Inferior parietal cortex (tissue), 1 donor: ENCODE results near the gene KRI1.
A peak's percentile ranks its signal among the peaks of the same experiment; 100 is the strongest.
"Not testable (repeated sequence)": the region's sequence is repeated elsewhere in the genome, so short reads cannot be mapped to it uniquely, and the experiment has no call there.

ENCODE experiments used
- DNase-seq: peaks from one replicate; pipeline ENCODE4 v3.0.0-alpha.2; 2016; ENCODE audit errors: extremely low spot score

The KRI1 gene

GRCh38 chr19:10575011-10575716 is 9.4 kb upstream of the KRI1 start:
- no peak for DNase-seq

DNA sequence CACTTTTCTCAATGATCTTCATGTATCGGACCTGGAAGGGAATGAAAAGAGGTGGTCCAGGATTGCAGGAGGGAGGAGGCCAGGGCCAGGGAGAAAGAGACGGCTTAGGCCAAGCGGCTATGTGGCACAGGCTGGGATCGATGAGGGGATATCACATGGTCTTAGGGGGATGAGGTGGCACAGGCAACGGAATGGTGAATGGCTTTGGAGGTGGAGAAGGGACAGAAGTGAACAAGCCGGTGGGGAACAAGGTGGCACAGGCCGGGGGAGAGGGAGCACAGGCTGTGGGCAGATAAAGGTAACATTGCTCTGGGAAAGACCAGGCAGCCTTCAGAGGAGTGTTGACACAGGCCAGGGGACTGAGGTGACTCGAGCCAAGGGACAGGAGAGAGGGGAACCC is 8.7 kb upstream of the KRI1 start:
- DNase-seq = no peak

- not testable (repeated sequence) for DNase-seq
Observed at GRCh38 chr19:10573793-10574192, 8.0 kb upstream of the KRI1 start.

GRCh38 chr19:10568826-10569651 is 3.2 kb upstream of the KRI1 start, which contains the start of gene CDKN2D:
CDKN2D (minus strand) TSS chr19:10568979; CDS start chr19:10568653, 326 bp downstream.
- DNase-seq = peak; percentile 99

DNA sequence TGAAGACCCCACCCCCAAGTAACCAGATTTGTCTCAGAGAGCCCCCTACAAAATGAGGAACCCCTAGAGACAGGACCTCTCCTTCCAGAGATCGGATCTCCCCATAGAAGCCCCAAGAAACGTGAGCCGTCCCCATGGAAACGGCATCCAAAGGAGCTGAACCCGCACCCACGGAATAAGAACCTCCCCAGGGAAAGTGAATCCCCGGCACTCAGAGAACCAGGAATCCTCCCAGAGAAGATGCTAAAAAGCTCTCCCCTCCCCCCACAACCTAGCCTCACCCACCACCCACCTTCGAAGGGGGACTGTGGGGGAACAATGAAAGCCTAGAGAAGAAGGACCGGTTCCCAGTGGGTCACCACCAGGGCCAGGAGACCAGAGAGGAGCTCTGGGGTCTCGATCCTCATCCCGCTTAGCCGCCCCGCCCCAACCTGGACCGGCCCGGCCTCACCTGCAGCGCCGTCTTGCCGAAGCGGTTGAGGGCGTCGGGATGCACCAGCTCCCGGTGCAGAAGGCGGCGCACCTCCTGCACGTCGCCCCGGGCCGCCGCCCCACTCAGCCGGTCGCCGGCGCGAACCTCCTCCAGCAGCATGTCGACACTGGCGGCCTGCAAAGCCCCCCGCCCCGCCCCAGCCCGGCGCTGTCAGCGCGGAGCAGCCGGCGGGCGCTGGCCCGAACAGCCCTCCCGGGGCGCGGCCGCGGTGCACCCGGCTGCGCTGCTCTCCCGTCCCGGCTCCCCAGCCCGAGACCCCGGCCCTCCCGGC is 2.4 kb upstream of the KRI1 start:
- DNase-seq = peak; percentile 6

GRCh38 chr19:10567656-10568055 is 1.8 kb upstream of the KRI1 start:
- DNase-seq = no peak

GRCh38 chr19:10566658-10567410 is 1.0 kb upstream of the KRI1 start:
- no peak for DNase-seq

DNA sequence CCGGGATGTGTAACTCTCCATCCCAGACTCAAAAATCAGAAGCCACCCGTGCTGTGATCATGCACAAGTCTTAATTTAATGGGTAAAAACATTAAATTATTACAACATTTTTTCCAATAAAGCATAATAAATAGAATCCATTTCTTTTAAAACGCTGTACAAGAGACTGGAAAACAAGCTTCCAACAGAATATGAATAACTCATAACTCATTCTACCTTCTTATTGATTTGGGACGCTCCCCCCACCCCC is 523 bp upstream of the KRI1 start:
- DNase-seq = no peak

GRCh38 chr19:10565028-10565566 is 713 bp downstream of the KRI1 start:
- DNase-seq = no peak

DNA sequence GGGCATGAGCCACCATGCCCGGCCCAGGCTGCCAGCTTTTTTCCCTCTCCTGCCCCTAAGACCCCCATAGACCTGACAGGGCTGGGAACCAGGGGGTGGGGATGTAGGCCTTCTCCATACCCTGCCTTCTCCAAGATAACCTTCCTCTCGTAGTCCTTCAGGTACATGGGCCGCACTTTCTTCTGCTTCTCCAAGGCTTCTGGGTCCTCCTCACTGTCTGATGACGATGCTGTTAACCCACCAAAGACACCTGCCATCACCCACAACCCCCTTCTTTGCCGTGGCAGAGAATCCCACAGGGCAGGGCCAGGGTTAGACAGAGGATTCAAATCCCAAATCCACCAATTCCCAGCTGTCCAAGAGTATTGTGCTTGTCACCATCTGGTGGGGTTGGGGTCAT is 3.2 kb downstream of the KRI1 start:
- DNase-seq = no peak

GRCh38 chr19:10560154-10560553 is 5.7 kb downstream of the KRI1 start:
- no peak for DNase-seq

DNA sequence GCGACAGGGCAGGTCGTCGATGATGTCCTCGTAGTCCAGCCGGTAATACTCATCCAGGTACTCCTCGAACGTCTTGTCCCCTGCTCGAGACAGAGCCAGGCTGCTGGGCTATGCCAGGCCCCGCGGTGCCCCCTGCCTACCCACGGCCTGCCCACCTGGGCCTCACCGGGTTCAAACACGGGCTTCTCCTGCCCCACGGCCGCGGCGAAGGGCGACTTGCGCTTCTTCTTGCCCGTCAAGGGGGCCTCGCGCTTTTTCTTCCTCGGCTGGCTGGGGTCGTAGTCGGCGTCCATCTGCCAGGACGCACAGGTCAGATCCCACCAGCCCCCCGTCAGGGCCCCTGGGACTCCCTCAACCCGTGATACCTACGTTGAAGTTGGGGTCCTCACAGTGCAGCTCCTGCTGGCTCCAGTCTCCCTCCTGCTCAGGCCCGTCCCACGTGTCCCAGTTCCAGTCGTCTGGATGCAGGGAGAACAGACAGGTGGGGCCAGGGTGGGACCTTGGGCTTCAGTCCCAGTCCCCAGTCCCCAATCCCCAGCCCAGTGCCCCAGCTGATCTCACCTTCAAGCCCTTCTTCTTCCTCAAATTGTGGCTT is 8.1 kb downstream of the KRI1 start:
- DNase-seq = no peak

GRCh38 chr19:10555610-10555973 is 10.2 kb downstream of the KRI1 start:
- no peak for DNase-seq

DNA sequence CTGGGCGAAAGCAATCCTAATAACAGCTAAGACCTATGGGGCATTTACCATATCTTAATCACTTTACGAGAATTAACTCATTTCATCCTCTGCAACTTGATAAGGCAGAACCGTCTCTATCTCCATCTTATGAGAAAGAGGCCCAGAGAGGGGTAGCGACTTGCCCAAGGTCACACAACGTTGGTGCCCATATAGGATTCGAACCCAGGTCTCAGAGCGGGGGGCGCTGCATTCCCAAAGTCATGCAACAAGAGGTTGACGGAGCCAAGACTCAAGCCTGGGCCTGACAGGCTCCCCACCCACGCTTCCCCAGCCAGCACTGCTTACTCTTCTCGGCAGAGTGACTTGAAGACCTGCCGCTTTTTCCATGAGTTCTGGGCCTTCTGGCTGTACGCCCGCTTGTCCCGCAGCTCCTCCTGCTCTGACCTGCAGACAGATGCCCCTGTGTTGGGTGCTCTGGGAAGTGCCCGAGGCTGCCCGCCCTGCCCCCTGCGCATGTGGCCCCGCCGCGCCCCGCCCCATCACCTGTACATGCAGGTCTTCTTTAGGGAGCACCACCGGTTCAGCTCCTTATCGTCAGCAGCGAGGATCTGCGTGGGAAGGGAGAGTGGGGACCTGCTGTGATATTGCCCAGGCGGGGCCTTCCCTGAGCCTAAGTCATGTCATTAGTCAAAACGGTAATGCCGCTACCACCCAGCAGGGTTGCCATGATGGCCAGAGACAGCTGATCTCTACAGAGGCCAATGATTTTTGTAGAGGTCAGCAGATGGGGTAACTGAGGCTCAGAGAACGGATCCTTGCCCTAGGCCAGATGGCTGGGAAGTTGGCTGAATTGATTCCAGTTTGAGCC is 10.8 kb downstream of the KRI1 start:
- no peak for DNase-seq

DNA sequence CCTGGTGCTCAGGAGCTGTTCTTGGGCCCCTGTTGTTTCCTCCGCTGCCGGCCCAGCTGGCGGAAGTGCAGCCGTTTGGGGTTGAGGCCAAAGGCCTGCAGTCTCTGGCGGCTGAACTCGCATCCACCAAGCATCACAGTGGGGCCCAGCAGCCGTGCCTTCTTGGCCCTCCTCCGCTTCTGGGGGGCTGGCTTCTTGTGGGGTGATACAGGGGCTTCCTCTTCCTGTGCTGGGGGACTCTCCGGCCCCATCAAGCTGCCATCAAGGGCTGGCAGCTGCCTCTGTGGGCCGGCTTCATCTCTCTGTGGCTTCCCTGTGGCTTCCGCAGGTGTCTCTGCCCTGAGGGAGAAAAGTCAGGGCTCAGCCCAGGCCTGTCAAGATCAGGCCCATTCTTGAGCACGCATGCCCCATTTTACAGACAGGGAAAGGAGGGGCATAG is 11.8 kb downstream of the KRI1 start:
- no peak for DNase-seq

- DNase-seq = no peak
Observed at GRCh38 chr19:10553087-10553667, 12.6 kb downstream of the KRI1 start.

DNA sequence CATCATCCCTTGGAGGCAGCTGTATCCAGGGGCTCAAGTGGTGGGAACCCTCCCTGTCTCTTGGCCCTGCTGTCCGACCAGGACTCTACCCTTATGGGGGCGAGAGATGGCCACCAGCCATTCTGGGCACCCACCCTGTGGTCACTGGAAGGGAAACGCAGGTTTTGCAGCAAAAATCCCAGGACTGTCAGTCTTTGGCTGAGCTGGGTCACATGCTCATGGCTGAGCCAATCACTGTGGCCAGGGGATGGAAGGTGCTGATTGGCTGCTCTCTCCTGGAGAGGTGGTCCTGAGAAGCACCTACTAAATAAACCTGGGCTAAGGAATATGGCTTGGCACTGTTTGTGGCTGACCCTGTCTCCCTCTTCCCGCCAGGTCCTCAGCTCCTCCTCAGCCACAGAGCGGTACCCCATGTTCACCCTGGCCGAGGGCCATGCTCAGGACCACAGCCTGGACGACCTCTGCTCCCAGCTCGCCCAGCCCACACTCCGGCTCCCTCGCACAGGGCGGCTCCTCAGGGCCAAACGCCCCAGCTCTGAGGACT is 13.2 kb downstream of the KRI1 start:
- DNase-seq = no peak

DNA sequence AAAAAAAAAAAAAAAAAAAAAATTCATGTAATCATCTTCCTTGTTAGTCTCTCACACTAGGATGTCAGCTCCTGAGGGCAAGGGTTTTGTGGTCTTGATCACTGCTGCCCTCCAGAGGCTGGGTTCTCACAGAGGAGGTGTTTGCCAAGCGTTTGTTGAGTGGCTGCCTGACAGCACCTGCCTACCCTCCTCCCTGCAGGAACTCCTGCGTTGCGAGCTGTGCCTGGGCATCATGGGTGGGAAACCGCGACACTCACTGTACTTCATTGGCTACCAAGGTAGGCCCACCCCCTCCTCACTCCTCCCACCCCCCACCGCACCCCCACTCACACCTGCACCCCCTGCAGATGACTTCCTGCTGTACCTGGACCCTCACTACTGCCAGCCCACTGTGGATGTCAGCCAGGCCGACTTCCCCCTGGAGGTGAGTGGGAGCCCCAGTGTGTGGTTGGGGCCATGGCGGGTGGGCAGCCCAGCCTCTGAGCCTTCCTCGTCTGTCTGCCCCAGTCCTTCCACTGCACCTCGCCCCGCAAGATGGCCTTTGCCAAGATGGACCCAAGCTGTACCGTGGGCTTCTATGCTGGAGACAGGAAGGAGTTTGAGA is 14.0 kb downstream of the KRI1 start:
- DNase-seq = no peak

DNA sequence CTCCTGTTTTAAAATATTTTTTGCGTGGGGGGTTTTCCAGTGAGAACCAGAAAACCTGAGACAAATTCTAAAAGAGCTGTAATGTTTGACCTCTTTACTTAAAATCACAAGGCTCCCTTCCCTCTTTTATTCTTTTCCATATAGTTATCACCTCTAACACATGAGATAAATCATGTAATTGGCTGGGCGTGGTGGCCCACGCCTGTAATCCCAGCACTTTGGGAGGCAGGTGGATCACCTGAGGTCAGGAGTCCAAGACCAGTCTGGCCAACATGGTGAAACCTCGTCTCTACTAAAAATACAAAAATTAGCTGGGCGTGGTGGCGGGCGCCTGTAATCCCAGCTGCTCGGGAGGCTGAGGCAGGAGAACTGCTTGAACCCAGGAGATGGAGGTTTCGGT is 14.8 kb downstream of the KRI1 start:
- DNase-seq = not testable (repeated sequence)
